ENCODE measurements around the gene CAMKV.
"Not testable (repeated sequence)": the region's sequence is repeated elsewhere in the genome, so short reads cannot be mapped to it uniquely, and the experiment has no call there.

CAMKV gene

DNA sequence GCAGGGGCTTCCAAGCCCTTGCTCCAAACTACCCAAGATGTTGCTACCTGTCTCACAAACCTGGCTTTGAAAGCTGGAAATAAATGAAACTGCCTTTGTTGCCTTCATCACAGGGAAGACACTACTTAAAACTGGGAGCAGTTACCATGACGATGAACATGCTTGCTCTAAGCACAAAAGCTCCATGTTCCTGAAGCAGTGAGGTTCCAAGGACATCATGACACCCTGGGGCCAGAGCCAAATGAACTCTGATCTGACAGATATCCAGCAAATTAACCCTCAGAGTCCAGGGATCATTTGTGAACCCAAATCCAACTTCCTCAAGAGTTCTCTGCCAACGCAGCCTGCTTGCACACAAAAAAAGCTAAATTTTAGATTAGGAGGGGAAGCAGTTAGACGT, 24.0 kb downstream of the CAMKV start:
- DNase-seq, result no peak

DNA sequence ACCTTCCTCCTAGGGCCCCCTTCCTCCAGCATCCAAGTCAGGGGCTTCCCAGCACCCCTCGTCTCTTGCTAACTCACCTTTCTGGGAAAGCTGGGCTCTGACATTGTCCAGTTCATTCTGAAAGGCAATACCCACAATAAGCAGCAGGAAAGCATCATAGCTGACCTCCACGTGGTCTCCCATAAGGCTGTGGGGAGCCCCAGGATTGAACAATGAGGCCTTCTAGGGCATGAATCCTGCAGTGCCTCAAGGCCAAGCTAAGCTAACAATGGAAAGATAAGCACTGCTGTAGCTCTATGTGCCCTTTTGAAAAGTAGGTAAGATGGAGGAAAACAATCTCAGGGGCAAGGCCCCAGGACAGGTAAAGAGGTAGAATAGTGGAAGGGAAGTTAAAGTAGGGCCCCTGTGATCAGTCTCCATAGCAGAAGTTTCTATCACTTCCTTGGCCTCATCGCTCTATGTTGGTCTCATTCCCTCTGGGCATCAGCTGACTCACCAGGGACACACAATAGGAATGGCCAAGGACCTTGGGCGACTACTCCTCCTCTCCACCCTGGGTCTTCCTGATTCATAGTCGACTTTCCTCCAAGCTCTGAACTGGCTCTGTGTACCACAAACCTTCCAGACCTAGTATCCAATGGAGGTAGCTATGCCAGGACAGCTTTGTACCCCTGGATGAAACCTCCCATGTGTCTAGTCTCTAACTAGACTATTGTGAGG, 25.1 kb downstream of the CAMKV start:
- DNase-seq, result no peak

DNA sequence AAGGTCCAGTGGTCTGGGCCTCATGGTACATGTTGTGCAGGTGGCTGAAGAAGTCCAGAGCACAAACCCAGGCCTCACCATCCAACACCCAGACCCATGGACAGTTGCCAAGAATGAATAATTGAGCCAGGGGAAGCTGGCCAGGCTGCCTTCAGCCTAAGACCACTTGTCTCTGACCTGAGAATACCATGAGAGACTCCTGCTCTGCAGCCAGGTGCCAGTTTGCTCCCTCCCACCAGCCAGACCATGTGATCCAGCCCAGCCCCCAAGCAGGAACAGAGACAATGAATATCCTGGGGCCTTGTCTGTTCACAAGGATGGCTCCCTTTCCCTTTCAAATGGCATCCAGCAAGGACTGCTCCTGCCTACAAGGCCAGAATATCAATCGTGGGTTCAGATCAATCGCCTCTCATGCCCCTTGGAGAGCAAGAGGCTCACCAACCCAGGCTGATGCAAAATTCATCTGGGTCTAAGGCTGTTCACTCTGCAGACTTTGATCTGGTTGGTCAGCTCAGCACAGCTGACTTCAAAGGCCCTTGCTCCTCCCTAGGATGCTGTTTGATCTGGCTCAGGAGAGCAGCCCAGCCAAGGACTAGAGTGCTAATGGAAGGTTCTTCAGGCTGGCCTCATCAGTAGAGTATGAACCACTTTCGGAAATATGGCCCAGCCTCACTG, 26.7 kb downstream of the CAMKV start:
- DNase-seq, result no peak

GRCh38 chr3:49841806-49842205, 27.9 kb downstream of the CAMKV start:
- DNase-seq, result no peak

GRCh38 chr3:49841126-49841696, 28.5 kb downstream of the CAMKV start:
- no peak for DNase-seq

DNA sequence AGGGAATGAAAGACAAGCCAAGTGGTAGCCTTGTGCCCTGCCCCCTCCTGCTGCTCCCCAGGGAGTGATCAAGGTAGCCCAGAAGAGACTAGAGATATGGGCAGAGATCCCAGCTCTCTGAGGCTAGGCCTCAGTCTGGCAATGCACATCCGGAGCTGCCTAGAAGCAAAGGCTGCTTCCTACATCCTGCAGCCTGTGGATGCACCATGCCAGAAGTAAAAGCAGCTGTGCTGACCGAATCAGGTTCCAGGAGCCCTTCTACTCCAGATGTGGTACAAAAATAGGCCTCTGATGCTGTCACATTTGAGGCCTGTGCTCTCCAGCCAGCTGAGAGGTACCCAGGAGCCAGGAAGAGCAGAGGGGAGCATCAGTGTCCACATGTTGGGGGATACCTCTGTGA, 29.3 kb downstream of the CAMKV start:
- no peak for DNase-seq

DNA sequence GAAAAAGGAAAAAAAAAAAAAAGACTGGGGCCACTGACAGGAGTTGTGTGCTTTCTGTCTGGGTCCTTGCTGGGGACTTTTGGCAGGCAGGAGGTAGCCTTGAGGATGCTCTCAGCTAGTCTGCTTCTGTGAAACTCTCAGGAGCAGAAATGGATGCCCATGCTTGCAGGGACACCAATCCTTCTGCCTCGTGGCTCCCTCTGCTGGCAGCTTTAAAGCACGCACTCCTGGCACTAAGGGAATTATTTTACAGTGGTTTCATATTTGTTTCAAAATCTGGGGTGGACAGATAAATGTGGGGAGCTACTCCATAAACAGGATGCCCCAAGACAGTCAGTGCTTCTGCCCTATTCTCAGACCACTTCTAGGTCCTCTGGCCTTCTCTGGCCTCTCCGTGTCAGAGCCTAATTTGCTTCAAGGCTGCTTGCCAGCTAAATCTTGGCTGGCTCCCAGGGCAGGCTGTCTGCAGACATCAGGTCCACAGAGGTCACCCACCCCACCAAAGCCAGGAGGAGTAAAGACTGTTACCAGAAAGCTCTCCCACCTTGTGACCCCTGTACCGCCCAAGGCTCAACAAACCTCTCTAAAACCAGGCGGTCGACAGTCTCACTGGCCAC, 30.4 kb downstream of the CAMKV start:
- DNase-seq, result no peak

DNA sequence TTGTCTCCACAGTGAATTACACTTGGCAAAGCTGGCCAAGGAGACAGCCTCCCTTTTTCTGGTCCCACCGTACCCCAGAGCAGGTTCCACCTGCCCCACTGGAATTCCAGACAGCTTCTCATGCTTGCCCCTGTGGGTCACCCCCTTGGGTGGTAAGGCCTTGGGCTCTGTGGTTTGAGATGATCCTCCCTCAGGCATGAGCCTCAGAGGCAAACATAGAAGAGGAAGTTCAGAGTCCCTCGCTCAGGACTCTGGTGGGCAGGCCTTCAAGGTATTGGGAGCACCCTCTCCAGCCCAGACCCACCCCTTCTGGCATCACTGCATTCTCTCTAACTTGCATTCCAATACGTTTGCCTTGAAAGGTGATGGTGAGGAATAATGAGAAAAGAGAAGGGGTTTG, 38.4 kb downstream of the CAMKV start:
- DNase-seq, result no peak

GRCh38 chr3:49826016-49826415, 43.7 kb downstream of the CAMKV start:
- no peak for DNase-seq

- not testable (repeated sequence) for DNase-seq
These were observed 46.6 kb downstream of the CAMKV start for GRCh38 chr3:49823131-49823530.

DNA sequence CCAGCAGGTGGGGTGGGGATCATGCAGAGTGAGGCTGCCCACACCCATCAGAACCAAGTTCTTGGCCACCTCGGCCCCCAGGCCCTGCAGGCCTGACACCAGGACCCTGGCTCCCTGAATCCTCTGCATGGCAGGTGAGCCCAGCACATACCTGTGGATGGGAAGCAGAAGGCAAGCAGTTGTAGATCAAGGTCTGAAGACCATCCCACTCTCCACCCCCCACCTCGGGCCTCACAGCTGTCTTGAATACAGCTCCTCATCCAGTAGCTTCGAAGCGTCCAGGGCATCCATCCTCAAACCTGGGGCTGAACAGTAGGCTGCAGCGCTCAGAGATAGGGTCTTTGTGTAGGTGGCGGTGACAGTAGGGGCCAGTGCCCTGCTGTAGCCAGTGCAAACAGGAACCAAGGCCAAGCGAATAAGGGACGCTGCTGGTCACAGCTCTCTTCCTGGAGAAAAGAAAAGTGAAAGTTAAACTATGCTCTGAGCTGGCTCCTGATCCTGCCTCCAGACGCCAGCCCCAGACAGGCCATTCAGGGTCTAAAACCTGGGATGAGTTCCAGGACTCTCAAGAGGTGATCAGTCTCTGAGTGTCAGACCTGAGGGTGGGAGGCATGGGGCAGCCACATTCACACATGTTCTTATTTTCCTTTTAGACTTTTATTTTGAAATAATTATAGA, 56.1 kb downstream of the CAMKV start, which contains the start of gene UBA7:
Gene UBA7 (minus strand): TSS at position 457 of the 678 bp plus-strand sequence. CDS start 166 bp downstream, at position 291.
- no peak for DNase-seq

GRCh38 chr3:49812916-49813496, 56.7 kb downstream of the CAMKV start:
- no peak for DNase-seq

Data from activated gamma-delta T cell (primary cell).